Measurements from ENCODE around the gene JOSD1. TPM values are rescaled to one million over a fixed set of nuclear protein-coding genes. Genes with fewer than 3 reads are reported as not detected.

The JOSD1 gene
- total and polyA plus RNA-seq, 2 donors (not counting 1 experiment from before 2014, with no cell fraction given): 78.7 to 94.8 TPM

GRCh38 chr22:38750104-38750503 is 49.4 kb upstream of the JOSD1 start:
- Mint-ChIP-seq H3K27me3 (no peaks in the 10 kb centered on the region), H3K9me3 (ENCODE audit: insufficient read depth) (no peaks in the 10 kb centered on the region), H3K4me1 (peaks cover 43% of the 10 kb centered on the region), H3K4me3 (no peak overlapping the region), H3K27ac (peak overlapping the region; percentile 81)
- peaks cover 52% of the 10 kb centered on the region for H4K20me1 ChIP-seq (ENCODE audit: control insufficient read depth, insufficient read depth, low read length, poor library complexity, severe bottlenecking)
- intact Hi-C loops (cut with micrococcal nuclease): loop anchor here (5.0 to 10.0 kb wide), 2 partner anchors 125 to 243 kb away; partner anchors contain the start of genes CBX6 and DDX17
- peaks cover 0 to 8% (median 0%) of the 10 kb centered on the region in 3 donors for H3K9me3 ChIP-seq (ENCODE audit: control extremely low read depth in 1 of 3, control insufficient read depth in 2 of 3, insufficient read depth in 1 of 3, low read length in 2 of 3)
- peaks cover 1 to 80% of the 10 kb centered on the region in 2 experiments for H3K36me3 ChIP-seq (replicated peaks in 1 of 2; ENCODE audit: control extremely low read depth in 1 of 2, control insufficient read depth in 1 of 2, extremely low read depth in 1 of 2, insufficient read depth in 2 of 2, low read length in 1 of 2)
- no peak overlapping the region for H2AFZ ChIP-seq (ENCODE audit: insufficient read depth, low read depth, low read length, poor library complexity, severe bottlenecking)
- peak overlapping the region; percentile 72 to 87 for H3K27ac ChIP-seq (ENCODE audit: low read length in 2 of 2)
- H3K4me1 ChIP-seq (ENCODE audit: control insufficient read depth in 2 of 2, insufficient read depth in 2 of 2, low read length in 2 of 2): peaks cover 41 to 46% of the 10 kb centered on the region in 2 donors
- H3K27me3 ChIP-seq (replicated peaks in 1 of 4; ENCODE audit: control extremely low read depth in 1 of 4, control insufficient read depth in 3 of 4, insufficient read depth in 4 of 4, low read length in 3 of 4): no peaks in the 10 kb centered on the region
- H3K9ac ChIP-seq (ENCODE audit: low read length): no peak overlapping the region
- no peak for DNase-seq
- TF ChIP-seq CTCF (IDR thresholded peaks at IDR 0.05) (no peak), EZH2 (IDR thresholded peaks at IDR 0.05; ENCODE audit: borderline replicate concordance, insufficient read depth, low read depth, low read length, poor library complexity, severe bottlenecking) (no peak)
- H3K79me2 ChIP-seq (ENCODE audit: control insufficient read depth, insufficient read depth, low read length): peaks cover 83% of the 10 kb centered on the region
- ChIA-PET CTCF (interaction anchor here (0.7 to 2.4 kb wide), 3 partner anchors 16 to 93 kb away, joined by 3 to 8 read pairs (median 6); no protein-coding TSS in a partner anchor), POLR2A (interaction anchor here (0.8 to 1.4 kb wide), 3 partner anchors 10 to 15 kb away, joined by 3 to 4 read pairs (median 3); no protein-coding TSS in a partner anchor)
- peak overlapping the region; percentile 96 for H3K4me2 ChIP-seq (replicated peaks; ENCODE audit: low read depth, low read length, poor library complexity, severe bottlenecking)
- 95% methylated on average over 12 of the region's 14 CpGs for WGBS (ENCODE audit: insufficient coverage)
- no peak overlapping the region for H3K4me3 ChIP-seq (ENCODE audit: control extremely low read depth in 1 of 5, extremely low read depth in 1 of 5, insufficient read depth in 1 of 5, low read depth in 2 of 5, low read length in 4 of 5)
- no peak for ATAC-seq (ENCODE audit: low read depth)

- Histone ChIP-seq H3K27me3 (replicated peaks in 1 of 4; ENCODE audit: control extremely low read depth in 1 of 4, control insufficient read depth in 3 of 4, insufficient read depth in 4 of 4, low read length in 3 of 4) (no peaks in the 10 kb centered on the region), H4K20me1 (ENCODE audit: control insufficient read depth, insufficient read depth, low read length, poor library complexity, severe bottlenecking) (peaks cover 67% of the 10 kb centered on the region), H3K4me3 (ENCODE audit: control extremely low read depth in 1 of 5, extremely low read depth in 1 of 5, insufficient read depth in 1 of 5, low read depth in 2 of 5, low read length in 4 of 5) (no peak overlapping the region), H3K9ac (ENCODE audit: low read length) (no peak overlapping the region), H3K4me2 (replicated peaks; ENCODE audit: low read depth, low read length, poor library complexity, severe bottlenecking) (no peak overlapping the region), H3K27ac (ENCODE audit: low read length in 2 of 2) (no peak overlapping the region), H3K9me3 (ENCODE audit: control extremely low read depth in 1 of 3, control insufficient read depth in 2 of 3, insufficient read depth in 1 of 3, low read length in 2 of 3) (peaks cover 0 to 8% (median 0%) of the 10 kb centered on the region in 3 donors), H2AFZ (ENCODE audit: insufficient read depth, low read depth, low read length, poor library complexity, severe bottlenecking) (no peak overlapping the region), H3K79me2 (ENCODE audit: control insufficient read depth, insufficient read depth, low read length) (peaks cover 73% of the 10 kb centered on the region), H3K4me1 (ENCODE audit: control insufficient read depth in 2 of 2, insufficient read depth in 2 of 2, low read length in 2 of 2) (peaks cover 34 to 39% of the 10 kb centered on the region in 2 donors), H3K36me3 (replicated peaks in 1 of 2; ENCODE audit: control extremely low read depth in 1 of 2, control insufficient read depth in 1 of 2, extremely low read depth in 1 of 2, insufficient read depth in 2 of 2, low read length in 1 of 2) (peaks cover 1 to 91% of the 10 kb centered on the region in 2 experiments)
- Mint-ChIP-seq H3K4me3 (no peak overlapping the region), H3K27ac (peak overlapping the region; percentile 77), H3K4me1 (peaks cover 31% of the 10 kb centered on the region), H3K27me3 (no peaks in the 10 kb centered on the region), H3K9me3 (ENCODE audit: insufficient read depth) (no peaks in the 10 kb centered on the region)
- intact Hi-C loops (cut with micrococcal nuclease): no loop called here
- ChIA-PET POLR2A (no interaction called here), CTCF (interaction anchor here (1.7 to 2.4 kb wide), 3 partner anchors 15 to 26 kb away, joined by 5 to 11 read pairs (median 8); no protein-coding TSS in a partner anchor)
- TF ChIP-seq EZH2 (IDR thresholded peaks at IDR 0.05; ENCODE audit: borderline replicate concordance, insufficient read depth, low read depth, low read length, poor library complexity, severe bottlenecking) (no peak), CTCF (IDR thresholded peaks at IDR 0.05) (no peak)
- WGBS (ENCODE audit: insufficient coverage): 96% methylated on average over 10 of the region's 14 CpGs
- DNase-seq: no peak
- no peak for ATAC-seq (ENCODE audit: low read depth)
Observed at GRCh38 chr22:38748487-38749136, 47.9 kb upstream of the JOSD1 start.
